ENCODE data around the gene VRK3. TPM values are rescaled to one million over a fixed set of nuclear protein-coding genes. Genes with fewer than 3 reads are reported as not detected.
A peak's percentile ranks its signal among the peaks of the same experiment; 100 is the strongest.

Gene VRK3
- polyA plus RNA-seq, 1 of the 3 experiments (the other 2 are of a cell fraction) = 30.3 TPM

GRCh38 chr19:50000038-50000840 is 24.9 kb downstream of the VRK3 start:
- Histone ChIP-seq H3K36me3 (replicated peaks in 1 of 2; ENCODE audit: control insufficient read depth in 1 of 2, insufficient read depth in 2 of 2, low read length in 1 of 2) (peaks cover 12 to 36% of the 10 kb centered on the region in 2 experiments), H2AFZ (ENCODE audit: low read depth) (no peak overlapping the region), H3K4me1 (ENCODE audit: control insufficient read depth in 1 of 2, insufficient read depth in 2 of 2, low read depth in 1 of 2, low read length in 1 of 2) (peaks cover 0 to 9% of the 10 kb centered on the region in 2 experiments; a peak in 2 of 4 replicates), H3K9me2 (no peaks in the 10 kb centered on the region), H3K4me3 (ENCODE audit: low read depth in 2 of 2, low read length in 1 of 2) (no peak overlapping the region), H3K27me3 (ENCODE audit: insufficient read depth) (no peaks in the 10 kb centered on the region), H3F3A (replicated peaks; ENCODE audit: insufficient read depth) (peaks cover 10% of the 10 kb centered on the region), H3K27ac (ENCODE audit: low read depth in 2 of 2, low read length in 1 of 2) (no peak overlapping the region), H3K4me2 (no peak overlapping the region), H4K20me1 (ENCODE audit: insufficient read depth) (peaks cover 24% of the 10 kb centered on the region), H3K9me3 (no peaks in the 10 kb centered on the region), H3K9ac (no peak overlapping the region), H3K79me2 (ENCODE audit: insufficient read depth) (no peaks in the 10 kb centered on the region)
- ChIA-PET POLR2A (no interaction called here), CTCF (interaction anchor here (1.2 kb wide), 1 partner anchor 15 kb away, joined by 4 read pairs; no protein-coding TSS in a partner anchor)
- 88% methylated on average over 18 of the region's 20 CpGs for WGBS (ENCODE audit: low lambda C conversion rate)
- TF ChIP-seq NRF1 (IDR thresholded peaks at IDR 0.05; ENCODE audit: low read depth, low read length) (no peak), FOXM1 (IDR thresholded peaks at IDR 0.05; ENCODE audit: low read depth) (no peak), SMC3 (IDR thresholded peaks at IDR 0.05; ENCODE audit: low read depth, low read length) (no peak)
- no peak for DNase-seq

- Histone ChIP-seq H3K4me2 (no peak overlapping the region), H3K36me3 (replicated peaks in 1 of 2; ENCODE audit: control insufficient read depth in 1 of 2, insufficient read depth in 2 of 2, low read length in 1 of 2) (peaks cover 12 to 43% of the 10 kb centered on the region in 2 experiments), H3K9ac (no peak overlapping the region), H4K20me1 (ENCODE audit: insufficient read depth) (peaks cover 24% of the 10 kb centered on the region), H3K79me2 (ENCODE audit: insufficient read depth) (no peaks in the 10 kb centered on the region), H3K4me3 (ENCODE audit: low read depth in 2 of 2, low read length in 1 of 2) (no peak overlapping the region), H3K9me3 (no peaks in the 10 kb centered on the region), H2AFZ (ENCODE audit: low read depth) (no peak overlapping the region), H3K27ac (ENCODE audit: low read depth in 2 of 2, low read length in 1 of 2) (no peak overlapping the region), H3F3A (replicated peaks; ENCODE audit: insufficient read depth) (peaks cover 4% of the 10 kb centered on the region), H3K9me2 (no peaks in the 10 kb centered on the region), H3K27me3 (ENCODE audit: insufficient read depth) (no peaks in the 10 kb centered on the region), H3K4me1 (ENCODE audit: control insufficient read depth in 1 of 2, insufficient read depth in 2 of 2, low read depth in 1 of 2, low read length in 1 of 2) (peaks cover 0 to 7% of the 10 kb centered on the region in 2 experiments; a peak in 2 of 4 replicates)
- ChIA-PET POLR2A (no interaction called here), CTCF (no interaction called here)
- no peak for DNase-seq
- 77% methylated on average over 5 of the region's 6 CpGs for WGBS (ENCODE audit: low lambda C conversion rate)
- TF ChIP-seq NFIC (IDR thresholded peaks at IDR 0.05; ENCODE audit: borderline replicate concordance) (peak; percentile 19; the same call in 1 of the 2 replicates), PBX3 (IDR thresholded peaks at IDR 0.05) (no peak)
Observed at GRCh38 chr19:49999371-50000010, 25.7 kb downstream of the VRK3 start.

- no peaks in the 10 kb centered on the region for H3K4me1 ChIP-seq (ENCODE audit: control insufficient read depth in 1 of 2, insufficient read depth in 2 of 2, low read depth in 1 of 2, low read length in 1 of 2)
- no peaks in the 10 kb centered on the region for H3K9me3 ChIP-seq
- 55% methylated on average over 5 of the region's 5 CpGs for WGBS (ENCODE audit: low lambda C conversion rate)
- no peaks in the 10 kb centered on the region for H3K27me3 ChIP-seq (ENCODE audit: insufficient read depth)
- H3F3A ChIP-seq (replicated peaks; ENCODE audit: insufficient read depth) = no peaks in the 10 kb centered on the region
- no peak overlapping the region for H3K4me2 ChIP-seq
- TF ChIP-seq USF1 (IDR thresholded peaks at IDR 0.05; ENCODE audit: borderline replicate concordance, low read depth) (peak; percentile 92), IRF3 (IDR thresholded peaks at IDR 0.05; ENCODE audit: low read depth, low read length) (no peak), POLR2AphosphoS5 (IDR thresholded peaks at IDR 0.05; ENCODE audit: low read depth, low read length) (no peak), MEF2A (IDR thresholded peaks at IDR 0.05; ENCODE audit: borderline replicate concordance, low read depth) (no peak), RFX5 (IDR thresholded peaks at IDR 0.05; ENCODE audit: low read length) (no peak), EZH2phosphoT487 (IDR thresholded peaks at IDR 0.05; ENCODE audit: borderline replicate concordance, low read depth) (no peak)
- H3K36me3 ChIP-seq (replicated peaks in 1 of 2; ENCODE audit: control insufficient read depth in 1 of 2, insufficient read depth in 2 of 2, low read length in 1 of 2) = peaks cover 6 to 38% of the 10 kb centered on the region in 2 experiments
- no peak overlapping the region for H3K27ac ChIP-seq (ENCODE audit: low read depth in 2 of 2, low read length in 1 of 2)
- peaks cover 13% of the 10 kb centered on the region; the same call in 1 of the 2 replicates for H4K20me1 ChIP-seq (ENCODE audit: insufficient read depth)
- no peak overlapping the region for H3K9ac ChIP-seq
- H3K9me2 ChIP-seq = no peaks in the 10 kb centered on the region
- H3K79me2 ChIP-seq (ENCODE audit: insufficient read depth) = no peaks in the 10 kb centered on the region
- H3K4me3 ChIP-seq (ENCODE audit: low read depth in 2 of 2, low read length in 1 of 2) = no peak overlapping the region
- ChIA-PET CTCF (interaction anchor here (1.1 to 2.9 kb wide), 2 partner anchors 9 to 13 kb away, joined by 5 to 13 read pairs; no protein-coding TSS in a partner anchor), POLR2A (interaction anchor here (0.5 kb wide), 2 partner anchors 31 to 60 kb away, joined by 3 read pairs; no protein-coding TSS in a partner anchor)
- no peak overlapping the region for H2AFZ ChIP-seq (ENCODE audit: low read depth)
- DNase-seq = peak; percentile 78
Observed at GRCh38 chr19:49997709-49998108, 27.5 kb downstream of the VRK3 start.

All from SK-N-SH (cell line).